Fibroblast of lung (primary cell): ENCODE measurements around the gene KMT2E. TPM values are rescaled to one million over a fixed set of nuclear protein-coding genes. Genes with fewer than 3 reads are reported as not detected.
A peak's percentile ranks its signal among the peaks of the same experiment; 100 is the strongest.

Source experiments
- DNase-seq, 2 donors: peaks; one replicate each; pipeline versions ENCODE4 v3.0.0 to v3.0.0-alpha.2; 2010; ENCODE audit warnings: low read depth in 2 of 2
- H2AFZ ChIP-seq: 2 replicates; pipeline ENCODE4 v1.5.1; 2012; ENCODE audit warnings: low read length, control low read depth, inconsistent platforms
- H3K27ac ChIP-seq: 2 replicates; pipeline ENCODE4 v1.5.1; 2011; ENCODE audit warnings: low read length, control low read depth; ENCODE audit not compliant: insufficient read depth
- H3K27me3 ChIP-seq: 2 replicates; pipeline ENCODE4 v1.5.1; 2011; ENCODE audit warnings: mild to moderate bottlenecking, low read length; ENCODE audit not compliant: control insufficient read depth, insufficient read depth
- H3K36me3 ChIP-seq: 2 replicates; pipeline ENCODE4 v1.5.1; 2011; ENCODE audit warnings: low read length; ENCODE audit not compliant: control insufficient read depth, insufficient read depth
- H3K4me1 ChIP-seq: 2 replicates; pipeline ENCODE4 v1.5.1; 2011; ENCODE audit warnings: low read length; ENCODE audit not compliant: control insufficient read depth, insufficient read depth; ENCODE audit errors: extremely low read depth
- H3K4me2 ChIP-seq: 2 replicates; pipeline ENCODE4 v1.5.1; 2011; ENCODE audit warnings: low read length, control low read depth; ENCODE audit not compliant: insufficient read depth; ENCODE audit errors: extremely low read depth
- H3K4me3 ChIP-seq, 4 experiments: fragments of 200-600 bp in 1 of 4; sonication (generic) in 1 of 4; replicated peaks in 1 of 4; 2 replicates each; pipeline ENCODE4 v1.5.1; 2011 to 2016; ENCODE audit warnings: low read length in 4 of 4, low read depth in 3 of 4, mild to moderate bottlenecking in 3 of 4, control low read depth in 2 of 4, inconsistent platforms in 1 of 4, mixed read lengths in 1 of 4; ENCODE audit not compliant: insufficient read depth in 1 of 4; ENCODE audit errors: control extremely low read depth in 1 of 4
- H3K79me2 ChIP-seq: 2 replicates; pipeline ENCODE4 v1.5.1; 2012; ENCODE audit warnings: mild to moderate bottlenecking, low read length, inconsistent platforms; ENCODE audit not compliant: control insufficient read depth, insufficient read depth
- H3K9ac ChIP-seq: 2 replicates; pipeline ENCODE4 v1.5.1; 2011; ENCODE audit warnings: mild to moderate bottlenecking, low read length, control low read depth; ENCODE audit not compliant: insufficient read depth
- H3K9me3 ChIP-seq: 2 replicates; pipeline ENCODE4 v1.5.1; 2012; ENCODE audit warnings: low read depth, low read length; ENCODE audit not compliant: control insufficient read depth, insufficient read depth
- H4K20me1 ChIP-seq: 2 replicates; pipeline ENCODE4 v1.5.1; 2011; ENCODE audit warnings: low read length; ENCODE audit not compliant: control insufficient read depth, insufficient read depth; ENCODE audit errors: extremely low read depth
- EZH2 ChIP-seq: IDR thresholded peaks from 2 replicates; pipeline ENCODE4 v1.5.1; 2012; ENCODE audit warnings: low read length, control low read depth, mild to moderate bottlenecking; ENCODE audit errors: missing control alignments
- polyA plus RNA-seq, 2 donors: library from polyadenylated mRNA; depleted of rRNA in 1 of 2; stranded (reverse) in 1 of 2; unstranded in 1 of 2; fragments of >200 nt; gene quantifications; 2 replicates each; pipeline ENCODE4 v1.2.1, GENCODE V29; 2011 to 2012; ENCODE audit warnings: missing spikeins in 1 of 2
- total RNA-seq: library from RNA; depleted of rRNA; stranded (reverse); fragments of >200 nt; gene quantifications from 2 replicates; pipeline ENCODE4 v1.2.1, GENCODE V29; 2014
- TF ChIP-seq, protein P1 (sequence below), 2 donors: IDR thresholded peaks in 1 of 2; conservative IDR thresholded peaks in 1 of 2; 1 replicate in 1 of 2; 2 replicates in 1 of 2; pipeline ENCODE4 v1.5.1; 2011 to 2012; ENCODE audit warnings: low read length in 2 of 2, control low read depth in 1 of 2, inconsistent platforms in 1 of 2, low read depth in 1 of 2, mild to moderate bottlenecking in 1 of 2

The KMT2E gene
- total and polyA plus RNA-seq, 2 donors (not counting 1 experiment from before 2014, with no cell fraction given) = 7.5 to 95.0 TPM

DNA sequence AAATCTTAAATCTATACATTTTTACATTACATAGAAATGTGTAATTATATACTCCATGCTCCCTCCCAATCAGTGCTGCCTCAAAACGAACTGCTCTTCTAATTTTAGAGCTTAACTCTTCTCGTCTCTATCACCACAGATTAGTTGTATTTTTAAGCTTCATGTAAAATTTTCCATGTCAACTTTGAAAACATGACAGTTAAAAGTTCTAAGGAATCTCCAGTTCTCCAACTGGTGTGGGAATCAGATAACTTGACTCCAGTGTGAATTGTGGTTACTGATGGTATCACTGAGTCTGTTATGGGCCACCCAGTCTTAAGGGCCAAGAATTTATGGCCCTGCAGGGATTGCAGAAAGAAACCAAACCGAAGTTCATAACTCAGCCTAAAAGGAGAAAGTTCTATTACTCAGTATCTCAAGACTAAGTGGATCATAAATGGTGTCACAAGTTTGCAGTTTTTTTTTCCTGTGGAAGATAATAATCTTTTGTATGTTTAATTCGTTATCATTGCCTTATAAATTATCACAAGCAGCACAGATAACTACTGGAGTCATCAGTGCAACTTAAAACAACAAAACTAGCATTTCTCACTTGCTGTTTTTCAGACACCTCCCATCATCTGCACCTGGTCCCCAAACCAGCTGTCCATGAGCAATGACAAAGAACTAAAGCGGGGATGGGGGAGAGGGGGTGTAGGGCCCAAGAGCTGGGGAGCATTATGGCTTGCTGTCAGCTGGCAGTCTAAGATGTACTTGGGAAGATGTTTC is 31.5 kb upstream of the KMT2E start:
- no peak for TF ChIP-seq EZH2
- TF ChIP-seq, protein P1, sequence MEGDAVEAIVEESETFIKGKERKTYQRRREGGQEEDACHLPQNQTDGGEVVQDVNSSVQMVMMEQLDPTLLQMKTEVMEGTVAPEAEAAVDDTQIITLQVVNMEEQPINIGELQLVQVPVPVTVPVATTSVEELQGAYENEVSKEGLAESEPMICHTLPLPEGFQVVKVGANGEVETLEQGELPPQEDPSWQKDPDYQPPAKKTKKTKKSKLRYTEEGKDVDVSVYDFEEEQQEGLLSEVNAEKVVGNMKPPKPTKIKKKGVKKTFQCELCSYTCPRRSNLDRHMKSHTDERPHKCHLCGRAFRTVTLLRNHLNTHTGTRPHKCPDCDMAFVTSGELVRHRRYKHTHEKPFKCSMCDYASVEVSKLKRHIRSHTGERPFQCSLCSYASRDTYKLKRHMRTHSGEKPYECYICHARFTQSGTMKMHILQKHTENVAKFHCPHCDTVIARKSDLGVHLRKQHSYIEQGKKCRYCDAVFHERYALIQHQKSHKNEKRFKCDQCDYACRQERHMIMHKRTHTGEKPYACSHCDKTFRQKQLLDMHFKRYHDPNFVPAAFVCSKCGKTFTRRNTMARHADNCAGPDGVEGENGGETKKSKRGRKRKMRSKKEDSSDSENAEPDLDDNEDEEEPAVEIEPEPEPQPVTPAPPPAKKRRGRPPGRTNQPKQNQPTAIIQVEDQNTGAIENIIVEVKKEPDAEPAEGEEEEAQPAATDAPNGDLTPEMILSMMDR (conservative IDR thresholded peaks at IDR 0.05 in 1 of 2, IDR thresholded peaks at IDR 0.05 in 1 of 2; ENCODE audit: low read depth in 1 of 2, low read length in 2 of 2) = no peak
- peak overlapping the region; percentile 98 for H3K4me2 ChIP-seq
- H2AFZ ChIP-seq = no peak overlapping the region
- no peaks in the 10 kb centered on the region for H3K36me3 ChIP-seq
- no peaks in the 10 kb centered on the region for H3K9me3 ChIP-seq
- peak overlapping the region; percentile 53 to 77 (median 66) for H3K4me3 ChIP-seq
- no peaks in the 10 kb centered on the region for H3K27me3 ChIP-seq
- H4K20me1 ChIP-seq = peaks cover 1% of the 10 kb centered on the region
- H3K27ac ChIP-seq = peak overlapping the region; percentile 99
- peaks cover 51% of the 10 kb centered on the region for H3K4me1 ChIP-seq
- peak overlapping the region; percentile 96 for H3K9ac ChIP-seq
- peak in 1 of 2 donors; percentile 54 for DNase-seq
- H3K79me2 ChIP-seq = peaks cover 45% of the 10 kb centered on the region

DNA sequence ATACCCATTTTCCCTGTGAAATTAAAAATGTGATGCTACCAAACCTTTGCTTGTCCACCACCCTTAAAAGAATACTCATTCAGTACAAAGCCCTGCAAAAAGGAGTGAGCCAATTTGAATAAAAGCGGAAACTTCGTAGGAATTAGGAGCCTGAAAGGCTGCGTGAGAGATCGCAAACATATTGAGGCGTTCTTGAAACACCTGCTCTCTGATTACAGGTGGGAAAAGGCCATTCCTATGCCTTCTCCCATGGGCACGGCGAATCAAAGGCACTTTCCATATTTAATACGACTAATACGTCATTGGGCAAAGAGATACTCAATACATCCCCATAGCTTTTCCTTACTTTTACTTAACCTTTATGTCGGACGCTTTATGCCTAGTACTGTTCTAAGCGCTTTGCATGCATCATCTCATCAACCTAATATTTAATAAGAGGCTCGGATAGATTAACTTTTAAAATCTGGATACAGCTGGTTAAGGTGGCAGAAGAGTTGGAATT is 30.9 kb upstream of the KMT2E start:
- Histone ChIP-seq H4K20me1 (peaks cover 1% of the 10 kb centered on the region), H3K9ac (peak overlapping the region; percentile 96), H3K4me1 (peaks cover 52% of the 10 kb centered on the region), H3K4me2 (peak overlapping the region; percentile 98), H3K27ac (peak overlapping the region; percentile 99), H3K36me3 (no peaks in the 10 kb centered on the region), H3K79me2 (peaks cover 42% of the 10 kb centered on the region), H3K27me3 (no peaks in the 10 kb centered on the region), H3K9me3 (no peaks in the 10 kb centered on the region), H2AFZ (no peak overlapping the region), H3K4me3 (peak overlapping the region; percentile 53 to 77 (median 66))
- no peak for TF ChIP-seq EZH2
- TF ChIP-seq, protein P1 (conservative IDR thresholded peaks at IDR 0.05 in 1 of 2, IDR thresholded peaks at IDR 0.05 in 1 of 2; ENCODE audit: low read depth in 1 of 2, low read length in 2 of 2) = no peak
- DNase-seq = no peak

DNA sequence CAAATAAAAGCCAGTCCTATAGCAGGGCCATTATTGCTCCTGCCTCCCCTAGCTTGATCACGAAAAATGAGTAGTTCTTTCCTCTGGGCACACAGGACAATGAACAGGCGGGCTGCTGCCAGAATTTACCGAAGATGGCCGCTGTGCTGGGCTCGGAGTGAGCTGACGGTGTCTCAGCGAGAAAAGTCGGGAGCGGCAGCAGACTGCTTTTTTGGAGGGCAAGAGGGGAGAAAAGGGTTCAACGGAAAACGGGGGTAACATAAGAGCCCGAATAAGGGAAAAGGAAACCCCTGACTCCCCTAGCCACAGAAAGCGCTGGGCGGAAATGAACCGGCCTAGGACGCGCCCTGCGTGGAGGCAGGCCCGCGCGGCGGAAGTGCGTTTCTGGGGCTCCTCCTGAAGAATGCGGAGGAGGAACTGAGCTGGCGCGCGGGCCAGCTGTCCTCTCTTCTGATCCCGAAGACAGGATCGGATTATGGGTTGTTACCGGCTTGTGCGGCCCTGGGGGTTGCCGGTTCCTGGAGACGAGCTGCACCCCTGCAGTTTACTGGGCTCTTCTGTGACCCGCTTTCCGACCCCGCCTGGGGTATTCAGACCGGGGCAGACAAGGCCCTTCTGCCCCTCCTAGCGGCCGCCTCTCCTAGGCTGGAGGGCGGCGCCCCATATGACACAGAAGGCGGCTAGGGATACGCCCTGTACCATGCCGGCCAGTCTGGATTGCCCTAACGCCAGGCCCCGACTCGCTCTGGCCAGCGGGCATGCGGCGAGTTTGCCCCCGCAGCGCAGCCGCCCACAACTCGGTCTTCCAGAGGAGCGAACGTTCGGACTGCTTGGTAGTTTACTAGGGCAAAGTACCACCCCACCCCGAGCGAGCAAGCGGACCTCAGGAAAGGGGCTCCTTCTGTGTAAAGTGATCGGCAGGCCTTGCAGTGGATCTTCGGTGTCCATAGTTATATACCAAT is 30.1 kb upstream of the KMT2E start:
- peak; percentile 85 to 86 for DNase-seq
- no peak for TF ChIP-seq EZH2
- TF ChIP-seq, protein P1 (conservative IDR thresholded peaks at IDR 0.05 in 1 of 2, IDR thresholded peaks at IDR 0.05 in 1 of 2; ENCODE audit: low read depth in 1 of 2, low read length in 2 of 2) = peak; percentile 48 to 51
- H3K4me1 ChIP-seq = peaks cover 48% of the 10 kb centered on the region
- peak overlapping the region; percentile 99 for H3K27ac ChIP-seq
- H3K9ac ChIP-seq = peak overlapping the region; percentile 96
- peaks cover 42% of the 10 kb centered on the region for H3K79me2 ChIP-seq
- H3K4me3 ChIP-seq = peak overlapping the region; percentile 53 to 77 (median 66)
- peak overlapping the region; percentile 98 for H3K4me2 ChIP-seq
- H3K36me3 ChIP-seq = no peaks in the 10 kb centered on the region
- H2AFZ ChIP-seq = peak overlapping the region; percentile 63
- H3K9me3 ChIP-seq = no peaks in the 10 kb centered on the region
- no peaks in the 10 kb centered on the region for H3K27me3 ChIP-seq
- peaks cover 3% of the 10 kb centered on the region for H4K20me1 ChIP-seq
